Measurements from ENCODE around the gene OSBPL9. TPM values are rescaled to one million over a fixed set of nuclear protein-coding genes. Genes with fewer than 3 reads are reported as not detected.

OSBPL9 gene
- total and polyA plus RNA-seq, 5 donors: 46.1 to 68.8 (median 61.3) TPM

GRCh38 chr1:51664421-51665240, 47.7 kb downstream of the OSBPL9 start:
- intact Hi-C loops (cut with DNase I): no loop called here
- peak in 1 of 3 donors; percentile 47 for DNase-seq
- H3K27me3 ChIP-seq (ENCODE audit: control insufficient read depth, insufficient read depth): no peaks in the 10 kb centered on the region
- no peaks in the 10 kb centered on the region for H3K9me3 ChIP-seq (ENCODE audit: control insufficient read depth, low read length)
- peak overlapping the region; percentile 64 for H3K27ac ChIP-seq (ENCODE audit: low read length)
- ATAC-seq: peak; percentile 13 to 35
- WGBS: 72% methylated on average over 6 of the region's 6 CpGs
- H3K4me3 ChIP-seq (ENCODE audit: low read length): no peak overlapping the region
- peaks cover 10% of the 10 kb centered on the region for H3K4me1 ChIP-seq (ENCODE audit: control insufficient read depth, insufficient read depth, low read length)

GRCh38 chr1:51666478-51666877, 49.6 kb downstream of the OSBPL9 start:
- intact Hi-C loops (cut with DNase I): no loop called here
- WGBS: 36% methylated on average over 2 of the region's 2 CpGs
- H3K4me1 ChIP-seq (ENCODE audit: control insufficient read depth, insufficient read depth, low read length): peaks cover 10% of the 10 kb centered on the region
- H3K27me3 ChIP-seq (ENCODE audit: control insufficient read depth, insufficient read depth): no peaks in the 10 kb centered on the region
- ATAC-seq (peak; percentile 88 to 91), DNase-seq (peak in 1 of 3 donors; percentile 28)
- H3K4me3 ChIP-seq (ENCODE audit: low read length): no peak overlapping the region
- H3K9me3 ChIP-seq (ENCODE audit: control insufficient read depth, low read length): no peaks in the 10 kb centered on the region
- peak overlapping the region; percentile 12 for H3K27ac ChIP-seq (ENCODE audit: low read length)

GRCh38 chr1:51667561-51667960, 50.7 kb downstream of the OSBPL9 start:
- Histone ChIP-seq H3K4me3 (ENCODE audit: low read length) (no peak overlapping the region), H3K27me3 (ENCODE audit: control insufficient read depth, insufficient read depth) (no peaks in the 10 kb centered on the region), H3K4me1 (ENCODE audit: control insufficient read depth, insufficient read depth, low read length) (peaks cover 13% of the 10 kb centered on the region), H3K9me3 (ENCODE audit: control insufficient read depth, low read length) (no peaks in the 10 kb centered on the region), H3K27ac (ENCODE audit: low read length) (no peak overlapping the region)
- no peak for ATAC-seq
- intact Hi-C loops (cut with DNase I): no loop called here
- 94% methylated on average over 2 of the region's 2 CpGs for WGBS
- DNase-seq: no peak

GRCh38 chr1:51669272-51669671, 52.4 kb downstream of the OSBPL9 start:
- ATAC-seq (no peak), DNase-seq (no peak)
- WGBS: 73% methylated on average over 4 of the region's 4 CpGs
- Histone ChIP-seq H3K4me1 (ENCODE audit: control insufficient read depth, insufficient read depth, low read length) (peaks cover 12% of the 10 kb centered on the region), H3K4me3 (ENCODE audit: low read length) (no peak overlapping the region), H3K27ac (ENCODE audit: low read length) (no peak overlapping the region), H3K27me3 (ENCODE audit: control insufficient read depth, insufficient read depth) (no peaks in the 10 kb centered on the region), H3K9me3 (ENCODE audit: control insufficient read depth, low read length) (no peaks in the 10 kb centered on the region)
- intact Hi-C loops (cut with DNase I): no loop called here

- Histone ChIP-seq H3K4me1 (ENCODE audit: control insufficient read depth, insufficient read depth, low read length) (peaks cover 12% of the 10 kb centered on the region), H3K4me3 (ENCODE audit: low read length) (no peak overlapping the region), H3K9me3 (ENCODE audit: control insufficient read depth, low read length) (no peaks in the 10 kb centered on the region), H3K27me3 (ENCODE audit: control insufficient read depth, insufficient read depth) (no peaks in the 10 kb centered on the region), H3K27ac (ENCODE audit: low read length) (no peak overlapping the region)
- ATAC-seq (no peak), DNase-seq (no peak)
- 91% methylated on average over 2 of the region's 2 CpGs for WGBS
- intact Hi-C loops (cut with DNase I): no loop called here
These were observed 52.9 kb downstream of the OSBPL9 start for GRCh38 chr1:51669816-51670215.

GRCh38 chr1:51671527-51672325, 54.8 kb downstream of the OSBPL9 start:
- no peaks in the 10 kb centered on the region for H3K27me3 ChIP-seq (ENCODE audit: control insufficient read depth, insufficient read depth)
- intact Hi-C loops (cut with DNase I): no loop called here
- H3K4me3 ChIP-seq (ENCODE audit: low read length): no peak overlapping the region
- WGBS: 77% methylated on average over 4 of the region's 4 CpGs
- DNase-seq (no peak), ATAC-seq (peak; percentile 40 to 46)
- H3K4me1 ChIP-seq (ENCODE audit: control insufficient read depth, insufficient read depth, low read length): peaks cover 12% of the 10 kb centered on the region
- no peak overlapping the region for H3K27ac ChIP-seq (ENCODE audit: low read length)
- H3K9me3 ChIP-seq (ENCODE audit: control insufficient read depth, low read length): no peaks in the 10 kb centered on the region

GRCh38 chr1:51673279-51673678, 56.4 kb downstream of the OSBPL9 start:
- 90% methylated on average over 1 of the region's 1 CpG for WGBS
- no peak overlapping the region for H3K27ac ChIP-seq (ENCODE audit: low read length)
- no peaks in the 10 kb centered on the region for H3K9me3 ChIP-seq (ENCODE audit: control insufficient read depth, low read length)
- H3K4me3 ChIP-seq (ENCODE audit: low read length): no peak overlapping the region
- DNase-seq (no peak), ATAC-seq (no peak)
- peaks cover 9% of the 10 kb centered on the region for H3K4me1 ChIP-seq (ENCODE audit: control insufficient read depth, insufficient read depth, low read length)
- intact Hi-C loops (cut with DNase I): no loop called here
- H3K27me3 ChIP-seq (ENCODE audit: control insufficient read depth, insufficient read depth): no peaks in the 10 kb centered on the region

- H3K27me3 ChIP-seq (ENCODE audit: control insufficient read depth, insufficient read depth): no peaks in the 10 kb centered on the region
- WGBS: 95% methylated on average over 2 of the region's 2 CpGs
- no peaks in the 10 kb centered on the region for H3K9me3 ChIP-seq (ENCODE audit: control insufficient read depth, low read length)
- no peak for ATAC-seq
- H3K27ac ChIP-seq (ENCODE audit: low read length): no peak overlapping the region
- no peak overlapping the region for H3K4me3 ChIP-seq (ENCODE audit: low read length)
- peaks cover 6% of the 10 kb centered on the region for H3K4me1 ChIP-seq (ENCODE audit: control insufficient read depth, insufficient read depth, low read length)
- DNase-seq: no peak
- intact Hi-C loops (cut with DNase I): no loop called here
These were observed 58.4 kb downstream of the OSBPL9 start for GRCh38 chr1:51675177-51675780.

- H3K27ac ChIP-seq (ENCODE audit: low read length): no peak overlapping the region
- ATAC-seq: peak in 1 of 2 donors; percentile 41
- intact Hi-C loops (cut with DNase I): no loop called here
These were observed 62.5 kb downstream of the OSBPL9 start for GRCh38 chr1:51679435-51679834.

GRCh38 chr1:51684776-51685175, 67.9 kb downstream of the OSBPL9 start:
- Histone ChIP-seq H3K27me3 (ENCODE audit: control insufficient read depth, insufficient read depth) (no peaks in the 10 kb centered on the region), H3K4me3 (ENCODE audit: low read length) (no peak overlapping the region), H3K9me3 (ENCODE audit: control insufficient read depth, low read length) (no peaks in the 10 kb centered on the region), H3K4me1 (ENCODE audit: control insufficient read depth, insufficient read depth, low read length) (peaks cover 6% of the 10 kb centered on the region), H3K27ac (ENCODE audit: low read length) (no peak overlapping the region)
- intact Hi-C loops (cut with DNase I): no loop called here
- ATAC-seq (no peak), DNase-seq (no peak)
- 97% methylated on average over 5 of the region's 5 CpGs for WGBS

More at GRCh38 chr1:51679435-51679834, 62.5 kb downstream of the OSBPL9 start:
- no peak for DNase-seq
- no peak overlapping the region for H3K4me3 ChIP-seq (ENCODE audit: low read length)
- no peaks in the 10 kb centered on the region for H3K4me1 ChIP-seq (ENCODE audit: control insufficient read depth, insufficient read depth, low read length)
- H3K9me3 ChIP-seq (ENCODE audit: control insufficient read depth, low read length): no peaks in the 10 kb centered on the region
- no peaks in the 10 kb centered on the region for H3K27me3 ChIP-seq (ENCODE audit: control insufficient read depth, insufficient read depth)

- intact Hi-C loops (cut with DNase I): no loop called here
- ATAC-seq (no peak), DNase-seq (no peak)
- no peak overlapping the region for H3K27ac ChIP-seq (ENCODE audit: low read length)
- no peaks in the 10 kb centered on the region for H3K27me3 ChIP-seq (ENCODE audit: control insufficient read depth, insufficient read depth)
- H3K4me1 ChIP-seq (ENCODE audit: control insufficient read depth, insufficient read depth, low read length): peaks cover 6% of the 10 kb centered on the region
- no peak overlapping the region for H3K4me3 ChIP-seq (ENCODE audit: low read length)
- WGBS: 61% methylated on average over 2 of the region's 2 CpGs
- H3K9me3 ChIP-seq (ENCODE audit: control insufficient read depth, low read length): no peaks in the 10 kb centered on the region
These were observed 69.6 kb downstream of the OSBPL9 start for GRCh38 chr1:51686450-51686849.
